Fibroblast of villous mesenchyme (primary cell): ENCODE results near the gene CAT. TPM values are rescaled to one million over a fixed set of nuclear protein-coding genes. Genes with fewer than 3 reads are reported as not detected.
A peak's percentile ranks its signal among the peaks of the same experiment; 100 is the strongest.

Experiments
- DNase-seq: peaks from one replicate; pipeline ENCODE4 v3.0.0-alpha.2; 2010; ENCODE audit warnings: low read depth
- H3K4me3 ChIP-seq: 2 replicates; pipeline ENCODE4 v1.5.1; 2011; ENCODE audit warnings: low read depth, mild to moderate bottlenecking, low read length
- CTCF ChIP-seq: IDR thresholded peaks from 2 replicates; pipeline ENCODE4 v1.5.1; 2012; ENCODE audit warnings: low read depth, mild to moderate bottlenecking, low read length; ENCODE audit not compliant: insufficient read depth
- total RNA-seq: library from RNA; depleted of rRNA; stranded (reverse); fragments of >200 nt; gene quantifications from 2 replicates; pipeline ENCODE4 v1.2.3, GENCODE V29; 2012

CAT gene
- total RNA-seq, 1 donor: 71.7 TPM

GRCh38 chr11:34509336-34509876 is 70.7 kb downstream of the CAT start:
- no peak for TF ChIP-seq CTCF
- no peak for DNase-seq
- H3K4me3 ChIP-seq: no peak overlapping the region

- no peak for TF ChIP-seq CTCF
- no peak for DNase-seq
- H3K4me3 ChIP-seq: no peak overlapping the region
Observed at GRCh38 chr11:34510218-34510617, 71.5 kb downstream of the CAT start.

DNA sequence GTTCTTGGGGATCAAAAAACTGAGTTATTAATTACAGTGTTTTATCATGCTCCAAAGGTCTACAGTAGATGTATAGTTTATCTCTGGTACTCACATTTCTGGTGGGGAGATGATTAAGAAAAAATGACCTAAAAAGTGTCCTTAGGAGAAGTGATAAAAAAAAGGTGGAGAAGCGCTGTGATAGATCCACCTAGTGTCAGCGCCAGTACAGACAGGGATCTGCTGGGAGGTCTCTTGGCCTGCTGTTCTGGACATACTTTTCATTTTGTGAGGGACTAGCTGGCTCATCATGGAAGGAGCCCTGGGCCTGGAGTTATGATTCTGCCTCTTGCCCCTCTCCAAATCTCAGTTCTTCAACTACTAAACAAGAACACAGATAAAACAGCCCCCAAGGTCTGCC is 71.9 kb downstream of the CAT start:
- TF ChIP-seq CTCF: no peak
- H3K4me3 ChIP-seq: no peak overlapping the region
- no peak for DNase-seq

DNA sequence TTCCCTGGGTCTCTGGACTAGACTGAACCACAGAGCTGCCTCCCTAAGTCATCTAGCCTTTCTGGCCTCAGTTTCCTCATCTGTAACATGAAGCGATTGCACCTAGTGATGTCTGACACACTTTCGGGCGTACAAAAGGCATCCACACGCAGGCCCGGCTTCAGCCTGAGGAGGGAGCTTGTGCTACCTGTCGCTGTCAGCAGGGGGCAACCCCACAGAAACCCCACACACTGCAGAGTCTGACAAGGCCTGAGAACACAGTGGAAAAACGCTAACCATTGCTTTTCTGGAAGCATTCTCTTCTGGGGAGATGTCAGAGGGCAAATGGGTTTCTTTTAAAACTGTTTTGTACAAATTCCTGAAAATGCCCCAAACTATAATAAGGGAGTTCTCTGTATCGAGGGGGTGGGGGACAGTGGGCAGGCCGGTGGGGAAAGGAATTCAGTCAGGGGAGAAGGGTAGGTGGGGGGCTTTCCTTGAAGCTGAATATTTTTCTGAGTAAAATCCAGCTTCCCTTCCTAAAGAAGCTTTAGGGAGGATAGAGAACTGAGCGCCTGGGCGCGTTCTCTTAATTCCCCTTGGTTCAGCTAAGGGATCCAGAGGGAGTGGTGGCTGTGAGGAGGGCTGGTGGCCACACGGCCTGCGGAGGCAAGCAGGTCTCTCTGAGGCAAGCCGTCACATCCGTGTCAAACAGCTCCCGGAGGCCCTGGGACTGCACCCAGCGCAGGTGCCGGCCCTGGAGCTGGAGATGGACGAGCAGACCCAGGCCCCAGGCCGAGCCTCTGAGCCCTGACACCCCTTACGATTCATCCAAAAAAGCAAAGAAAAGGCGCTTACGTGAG is 74.3 kb downstream of the CAT start:
- peak; percentile 53 for DNase-seq
- peak; percentile 94 for TF ChIP-seq CTCF
- H3K4me3 ChIP-seq: no peak overlapping the region

DNA sequence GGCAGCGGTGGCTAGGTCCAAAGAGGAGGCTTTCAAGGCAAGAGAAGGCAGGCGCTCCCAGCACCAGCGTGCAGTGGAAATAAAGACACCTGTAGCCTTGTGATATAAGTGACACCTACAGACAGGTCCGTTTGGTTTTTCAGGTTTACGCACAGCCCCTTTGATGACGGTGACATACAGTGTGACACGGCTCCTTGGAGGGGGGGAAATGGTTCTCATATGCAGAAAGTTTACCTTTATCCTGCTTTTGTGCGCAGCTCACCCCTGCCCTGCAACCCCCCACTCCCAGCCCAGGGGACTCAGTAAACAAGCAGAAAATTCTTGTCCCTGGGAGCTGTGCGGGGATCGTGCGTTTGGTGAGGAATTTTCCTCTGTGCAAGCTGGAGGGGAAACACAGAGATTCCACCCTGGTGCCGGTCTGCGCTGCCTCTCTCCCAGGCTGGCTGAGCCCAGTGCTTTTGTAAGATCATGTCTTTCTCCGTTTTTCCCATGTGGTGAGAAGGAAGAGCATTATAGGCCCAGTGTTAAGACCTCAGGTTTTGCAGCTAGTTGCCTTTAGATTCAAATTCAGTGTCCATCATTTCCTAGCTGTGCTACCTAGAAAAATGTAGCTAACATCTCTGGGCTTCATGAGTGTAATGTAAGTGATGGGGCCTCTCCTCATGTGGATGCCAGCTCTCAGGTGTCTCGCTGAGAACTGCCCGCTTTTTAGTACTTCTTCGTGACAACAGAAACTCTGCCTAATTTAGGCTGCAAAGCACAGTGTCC is 75.1 kb downstream of the CAT start, which contains the start of gene ELF5:
TSS of gene ELF5 (minus strand) at position 113 of the 768 bp plus-strand sequence. CDS start 8,045 bp downstream, outside the sequence.
- DNase-seq: no peak
- no peak within 1 kb of the TSS for H3K4me3 ChIP-seq
- no peak for TF ChIP-seq CTCF

- no peak for TF ChIP-seq CTCF
- H3K4me3 ChIP-seq: no peak overlapping the region
- no peak for DNase-seq
Observed at GRCh38 chr11:34514597-34514996, 75.9 kb downstream of the CAT start.
